Superior temporal gyrus (tissue), 1 donor: Measurements from ENCODE around the gene RNASET2.
A peak's percentile ranks its signal among the peaks of the same experiment; 100 is the strongest.
"Not testable (repeated sequence)": the region's sequence is repeated elsewhere in the genome, so short reads cannot be mapped to it uniquely, and the experiment has no call there.

ENCODE experiments used
- DNase-seq: peaks from one replicate; pipeline ENCODE4 v3.0.0-alpha.2; 2016; ENCODE audit errors: extremely low spot score

The RNASET2 gene

DNA sequence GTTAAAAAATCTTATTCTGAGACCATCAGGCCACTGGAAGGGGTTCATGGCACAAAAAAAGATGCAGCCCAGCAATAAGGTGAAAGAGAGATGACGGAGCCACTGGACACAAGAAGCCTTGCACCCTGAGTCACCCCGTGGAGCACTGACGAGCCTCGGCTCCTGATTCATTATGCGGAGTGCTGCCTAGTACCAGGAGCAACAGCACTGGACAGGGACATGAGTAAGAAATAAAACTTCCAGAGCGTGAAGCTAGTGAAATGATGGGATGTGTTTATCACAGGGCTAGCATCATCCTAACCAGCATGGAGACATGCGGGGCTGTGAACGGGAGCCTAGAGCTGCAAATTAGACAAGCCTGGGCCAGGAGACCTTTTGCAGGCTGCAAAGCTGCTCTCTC is 53.3 kb downstream of the RNASET2 start:
- DNase-seq: peak; percentile 10

DNA sequence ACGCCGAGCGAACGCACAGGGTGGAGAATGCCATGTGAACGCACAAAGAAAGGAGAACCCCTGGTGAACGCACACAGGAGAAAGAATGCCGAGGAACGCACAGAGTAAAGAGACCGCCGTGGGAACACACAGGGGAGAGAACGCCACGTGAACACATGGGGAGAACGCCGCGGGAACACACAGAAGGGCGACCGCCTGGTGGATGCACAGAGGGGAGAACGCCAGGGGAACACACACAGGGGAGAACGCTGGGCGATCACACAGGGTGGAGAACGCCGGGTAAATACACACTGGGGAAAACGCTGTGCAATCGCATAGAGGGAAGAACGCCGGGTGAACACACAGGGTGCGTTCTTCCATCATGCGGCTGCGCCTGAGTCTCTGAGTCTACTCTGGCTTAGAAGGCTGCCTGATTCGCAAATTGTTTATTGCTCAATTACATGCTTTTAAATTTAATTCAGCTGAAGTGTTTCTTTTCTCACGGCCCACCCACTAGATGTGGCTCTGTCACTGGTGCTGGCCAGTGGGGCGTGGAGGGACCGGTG is 54.1 kb downstream of the RNASET2 start:
- DNase-seq: no peak

DNA sequence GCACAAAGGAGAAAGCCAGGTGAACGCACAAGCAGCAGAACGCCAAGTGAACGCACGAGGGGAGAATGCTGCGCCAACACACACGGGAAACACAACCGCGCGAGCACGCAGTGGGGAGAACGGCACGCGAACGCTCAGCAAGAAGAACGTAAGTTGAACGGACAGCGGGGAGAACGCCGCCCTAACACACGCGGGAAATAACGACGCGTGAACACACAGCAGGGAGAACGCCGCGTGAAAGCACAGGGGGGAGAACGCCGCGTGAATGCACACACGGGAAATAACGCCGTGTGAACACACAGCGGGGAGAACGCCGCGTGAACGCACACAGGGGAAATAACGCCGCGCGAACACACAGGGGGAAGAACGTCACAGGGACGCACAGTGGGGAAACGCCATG is 54.7 kb downstream of the RNASET2 start:
- DNase-seq: no peak

DNA sequence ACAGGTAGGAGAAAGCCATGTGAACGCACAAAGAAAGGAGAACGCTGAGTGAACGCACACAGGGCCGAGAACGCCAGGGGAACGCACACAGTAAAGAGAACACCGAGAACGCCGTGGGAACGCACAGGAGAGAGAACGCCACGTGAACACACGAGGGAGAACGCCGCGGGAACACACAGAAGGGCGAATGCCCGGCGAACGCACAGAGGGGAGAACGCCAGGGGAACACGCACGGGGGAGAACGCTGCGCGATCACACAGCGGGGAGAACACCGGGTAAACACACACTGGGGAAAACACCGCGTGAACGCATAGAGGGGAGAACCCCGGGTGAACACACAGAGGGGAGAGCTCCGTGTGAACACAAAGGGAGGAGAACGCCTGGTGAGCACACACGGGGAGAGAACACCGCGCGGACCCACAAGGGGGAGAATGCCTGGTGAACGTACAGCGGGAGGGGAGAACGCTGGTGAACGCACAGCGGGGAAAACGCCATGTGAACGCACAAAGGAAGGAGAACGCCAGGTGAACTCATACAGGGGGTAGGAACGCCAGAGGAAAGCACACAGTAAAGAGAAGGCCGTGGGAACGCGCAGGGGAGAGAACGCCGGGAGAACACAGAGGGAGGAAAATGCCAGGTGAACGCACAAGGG is 55.3 kb downstream of the RNASET2 start:
- no peak for DNase-seq

DNA sequence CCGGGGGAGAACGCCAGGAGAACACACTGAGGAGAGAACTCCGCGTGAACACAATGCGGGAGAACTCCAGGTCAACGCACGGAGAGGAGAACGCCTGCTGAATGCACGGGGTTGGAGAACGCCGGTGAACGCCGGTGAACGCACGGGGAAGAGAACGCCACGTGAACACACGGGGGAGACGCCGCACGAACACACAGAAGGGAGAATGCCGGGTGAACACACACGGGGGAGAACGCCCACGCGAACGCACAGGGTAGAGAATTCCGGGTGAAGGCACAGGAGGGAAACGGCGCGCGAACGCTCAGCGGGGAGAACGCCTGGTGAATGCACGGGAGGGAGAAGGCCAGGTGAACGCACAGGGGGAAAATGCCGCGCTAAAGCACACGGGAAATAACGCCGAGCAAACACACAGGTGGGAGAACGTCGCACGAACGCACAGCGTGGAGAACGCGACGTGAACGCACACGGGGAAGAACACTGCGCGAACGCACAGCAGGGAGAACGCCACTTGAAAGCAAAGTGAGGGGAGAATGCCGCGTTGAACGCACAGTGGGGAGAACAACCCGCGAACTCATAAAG is 56.1 kb downstream of the RNASET2 start:
- DNase-seq: no peak

DNA sequence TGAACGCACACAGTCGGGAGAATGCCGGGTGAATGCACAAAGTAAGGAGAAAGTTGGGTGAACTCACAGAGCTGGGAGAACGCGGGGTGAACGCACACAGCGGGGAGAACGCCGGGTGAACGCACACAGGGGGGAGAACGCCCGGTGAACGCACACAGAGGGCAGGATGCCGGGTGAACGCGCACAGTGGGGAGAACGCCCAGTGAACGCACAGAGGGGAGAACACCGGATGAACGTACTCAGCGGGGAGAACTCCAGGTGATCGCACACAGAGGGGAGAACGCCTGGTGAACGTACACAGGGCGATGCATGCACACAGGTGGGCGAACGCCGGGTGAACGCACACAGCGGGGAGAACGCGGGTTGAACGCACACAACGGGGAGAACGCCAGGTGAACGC is 57.4 kb downstream of the RNASET2 start:
- DNase-seq: no peak

DNA sequence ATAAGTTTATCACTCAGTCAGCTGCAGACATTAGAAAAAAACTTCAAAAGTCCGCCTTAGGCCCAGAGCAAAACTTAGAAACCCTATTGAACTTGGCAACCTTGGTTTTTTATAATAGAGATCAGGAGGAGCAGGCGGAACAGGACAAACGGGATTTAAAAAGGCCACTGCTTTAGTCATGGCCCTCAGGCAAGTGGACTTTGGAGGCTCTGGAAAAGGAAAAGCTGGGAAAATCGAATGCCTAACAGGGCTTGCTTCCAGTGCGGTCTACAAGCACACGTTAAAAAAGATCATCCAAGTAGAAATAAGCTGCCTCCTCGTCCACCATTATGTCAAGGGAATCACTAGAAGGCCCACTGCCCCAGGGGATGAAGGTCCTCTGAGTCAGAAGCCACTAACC is 61.7 kb downstream of the RNASET2 start:
- DNase-seq: not testable (repeated sequence)

DNA sequence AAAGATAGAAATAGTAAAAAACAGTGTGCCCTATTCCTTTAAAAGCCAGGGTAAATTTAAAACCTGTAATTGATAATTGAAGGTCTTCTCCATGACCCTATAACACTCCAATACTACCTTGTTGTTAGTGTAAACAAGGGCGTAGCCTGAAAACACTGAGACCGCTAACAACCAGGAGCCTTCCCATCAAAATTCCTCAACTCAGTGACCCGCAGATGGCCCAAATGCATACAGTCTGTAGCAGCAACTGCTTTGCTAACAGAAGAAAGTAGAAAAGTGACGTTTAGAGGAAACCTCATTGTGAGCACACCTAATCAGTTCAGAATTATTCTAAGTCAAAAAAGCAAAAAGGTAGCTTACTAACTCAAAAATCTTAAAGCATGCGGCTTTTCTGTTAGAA is 63.9 kb downstream of the RNASET2 start:
- not testable (repeated sequence) for DNase-seq

DNA sequence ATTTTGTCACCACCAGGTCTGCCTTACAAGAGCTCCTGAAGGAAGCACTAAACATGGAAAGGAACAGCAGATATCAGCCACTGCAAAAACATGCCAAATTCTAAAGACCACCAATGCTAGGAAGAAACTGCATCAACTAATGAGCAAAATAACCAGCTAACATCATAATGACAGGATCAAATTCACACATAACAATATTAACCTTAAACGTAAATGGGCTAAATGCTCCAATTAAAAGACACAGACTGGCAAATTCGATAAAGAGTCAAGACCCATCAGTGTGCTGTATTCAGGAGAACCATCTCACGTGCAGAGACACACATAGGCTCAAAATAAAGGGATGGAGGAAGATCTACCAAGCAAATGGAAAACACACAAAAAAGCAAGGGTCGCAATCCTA is 69.6 kb downstream of the RNASET2 start:
- not testable (repeated sequence) for DNase-seq

DNA sequence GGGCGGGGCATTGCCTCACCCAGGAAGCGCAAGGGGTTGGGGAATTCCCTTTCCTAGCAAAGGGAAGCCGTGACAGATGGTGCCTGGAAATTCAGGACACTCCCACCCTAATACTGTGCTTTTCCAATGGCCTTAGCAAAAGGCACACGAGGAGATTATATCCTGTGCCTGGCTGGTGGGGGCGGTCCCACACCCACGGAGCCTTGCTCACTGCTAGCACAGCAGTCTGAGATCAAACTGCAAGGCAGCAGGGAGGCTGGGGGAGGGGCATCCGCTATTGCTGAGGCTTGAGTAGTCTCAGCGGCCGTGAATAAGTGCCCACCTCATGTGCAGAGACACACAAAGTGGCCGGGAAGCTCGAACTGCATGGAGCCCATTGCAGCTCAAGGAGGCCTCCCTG is 71.4 kb downstream of the RNASET2 start:
- DNase-seq: not testable (repeated sequence)

DNA sequence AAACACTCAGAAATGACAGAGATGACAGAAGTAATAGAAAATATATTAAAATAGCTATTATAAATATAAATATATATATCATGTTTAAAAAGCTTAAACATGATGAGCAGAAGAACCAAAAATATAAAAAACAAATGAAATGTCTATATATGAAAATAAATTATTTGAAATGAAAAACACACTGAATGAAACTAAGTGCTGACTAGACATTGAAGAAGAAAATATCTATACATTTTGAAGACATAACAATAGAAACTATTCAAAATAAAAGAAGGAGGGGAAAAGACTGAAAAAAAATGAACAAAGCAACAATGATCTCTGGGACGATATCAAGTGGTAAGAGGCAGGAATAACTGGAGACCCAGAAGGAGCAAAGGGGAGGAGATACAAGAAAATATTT is 76.8 kb downstream of the RNASET2 start:
- no peak for DNase-seq
